K562 (cell line): ENCODE results near the gene TM9SF3. TPM values are rescaled to one million over a fixed set of nuclear protein-coding genes. Genes with fewer than 3 reads are reported as not detected.

Experiments
- ATAC-seq: fragments of 200-7000 bp; cut with Tn5 transposase; 3 replicates; pipeline ENCODE4 v1.9.1; 2020; ENCODE audit warnings: moderate library complexity
- BruUV-seq: library from RNA; stranded (reverse); fragments of 400-500 nt; replicated peaks from 2 replicates; lab custom pipeline; 2021; lab: Mats Ljungman, UMichigan
- CTCF ChIA-PET: fragments of 300-600 bp; formaldehyde crosslinking; extraction: SDS; loops from one replicate; lab custom pipeline; 2021; ENCODE audit warnings: low intra/inter-chr PET ratio; lab: Yijun Ruan, JAX
- POLR2A ChIA-PET: fragments of 300-600, 350-650 bp; sonication (Branson Sonifier 250); formaldehyde crosslinking; extraction: SDS; loops from one replicate; lab custom pipeline; 2021; ENCODE audit warnings: antibody characterized with exemption, inconsistent platforms; lab: Yijun Ruan, JAX
- DNase-seq, 4 experiments: peaks; one replicate each; pipeline versions ENCODE4 v3.0.0 to v3.0.0-alpha.2; 2011 to 2018; ENCODE audit warnings: low spot score in 3 of 4, mixed read lengths in 3 of 4; ENCODE audit errors: extremely low read depth in 1 of 4
- FAIRE-seq: peaks from 2 replicates; lab custom pipeline; 2011; peaks lifted over from hg19 to GRCh38; lab: Jason Lieb, UNC
- H2AFZ ChIP-seq: 2 replicates; pipeline ENCODE4 v1.6.0; 2011; ENCODE audit warnings: low read depth, low read length, control low read depth, inconsistent platforms
- H3K27ac ChIP-seq: fragments of 200-600 bp; 3 replicates; pipeline ENCODE4 v1.8.0; 2011; ENCODE audit warnings: low read depth, mild to moderate bottlenecking, control low read depth, inconsistent platforms, low read length, moderate library complexity, mixed read lengths; ENCODE audit errors: extremely low read depth
- H3K27me3 ChIP-seq, 2 experiments: fragments of 300-600 bp in 1 of 2; 2 replicates in 1 of 2; 3 replicates in 1 of 2; pipeline versions ENCODE4 v1.6.0 to v1.8.0; 2011; ENCODE audit warnings: inconsistent platforms in 2 of 2, low read length in 2 of 2, mild to moderate bottlenecking in 1 of 2, mixed read lengths in 1 of 2, moderate library complexity in 1 of 2; ENCODE audit not compliant: control insufficient read depth in 2 of 2, insufficient read depth in 2 of 2
- H3K36me3 ChIP-seq: fragments of 300-600 bp; 3 replicates; pipeline ENCODE4 v1.8.0; 2011; ENCODE audit warnings: mild to moderate bottlenecking, low read length, inconsistent platforms; ENCODE audit not compliant: control insufficient read depth, insufficient read depth
- H3K4me1 ChIP-seq, 2 experiments: fragments of 200-600 bp in 1 of 2; replicated peaks in 1 of 2; 2 replicates in 1 of 2; 3 replicates in 1 of 2; pipeline versions ENCODE4 v1.5.1 to v1.8.0; 2011; ENCODE audit warnings: inconsistent platforms in 2 of 2, low read length in 2 of 2, mild to moderate bottlenecking in 1 of 2, mixed read lengths in 1 of 2, moderate library complexity in 1 of 2; ENCODE audit not compliant: control insufficient read depth in 2 of 2, insufficient read depth in 2 of 2
- H3K4me2 ChIP-seq: 2 replicates; pipeline ENCODE4 v1.6.1; 2011; ENCODE audit warnings: low read length, control low read depth, inconsistent platforms, mixed read lengths; ENCODE audit not compliant: insufficient read depth
- H3K4me3 ChIP-seq: fragments of 200-600 bp; sonication (generic), shearing (Covaris generic); 2 replicates; pipeline ENCODE4 v1.5.1; 2016; ENCODE audit warnings: control low read depth, inconsistent platforms
- H3K79me2 ChIP-seq: fragments of 200-600 bp; 3 replicates; pipeline ENCODE4 v1.8.0; 2011; ENCODE audit warnings: low read length, inconsistent platforms; ENCODE audit not compliant: control insufficient read depth, insufficient read depth
- H3K9ac ChIP-seq, 2 experiments: 2 replicates each; pipeline versions ENCODE4 v1.6.0 to v1.6.1; 2011; ENCODE audit warnings: low read depth in 2 of 2, low read length in 2 of 2, control low read depth in 1 of 2, inconsistent platforms in 1 of 2, mild to moderate bottlenecking in 1 of 2, mixed read lengths in 1 of 2; ENCODE audit not compliant: insufficient read depth in 1 of 2
- H3K9me1 ChIP-seq: one replicate; pipeline ENCODE4 v1.6.0; 2011; ENCODE audit warnings: inconsistent platforms, mild to moderate bottlenecking, low read length, moderate library complexity; ENCODE audit not compliant: control insufficient read depth, insufficient read depth
- H3K9me3 ChIP-seq: replicated peaks from 2 replicates; pipeline ENCODE4 v1.5.1; 2011; ENCODE audit warnings: low read depth, low read length, inconsistent platforms; ENCODE audit not compliant: control insufficient read depth, insufficient read depth
- H4K20me1 ChIP-seq: replicated peaks from 2 replicates; pipeline ENCODE4 v1.6.1; 2011; ENCODE audit warnings: low read length, inconsistent platforms, mixed read lengths; ENCODE audit not compliant: control insufficient read depth, insufficient read depth
- ADNP ChIP-seq: fragments of 200-800 bp; sonication (Bioruptor generic); IDR thresholded peaks from 2 replicates; pipeline ENCODE4 v1.6.1; 2016; ENCODE audit warnings: missing genetic modification characterization, missing compliant biosample characterization
- DPF2 ChIP-seq: fragments of 450-650 bp; IDR thresholded peaks from 2 replicates; pipeline ENCODE4 v1.6.1; 2016
- JUND ChIP-seq, 2 experiments: IDR thresholded peaks; 2 replicates in 1 of 2; 3 replicates in 1 of 2; pipeline ENCODE4 v1.6.1; 2011; ENCODE audit warnings: borderline replicate concordance in 2 of 2, low read depth in 2 of 2, low read length in 2 of 2, improper control_type of control experiment in 1 of 2, missing biosample characterization in 1 of 2, missing genetic modification characterization in 1 of 2, missing genetic modification reagents in 1 of 2
- MLX ChIP-seq, 2 experiments: fragments of 450-650 bp in 1 of 2; sonication (generic) in 1 of 2; formaldehyde crosslinking; conservative IDR thresholded peaks; 2 replicates each; pipeline versions ENCODE4 v1.4.0 to v1.8.1; 2020 to 2022; ENCODE audit warnings: mild to moderate bottlenecking in 1 of 2, missing genetic modification reagents in 1 of 2
- SRSF3 ChIP-seq: fragments of 200-400 bp; formaldehyde crosslinking; IDR thresholded peaks from 2 replicates; pipeline ENCODE4 v1.6.1; 2016; ENCODE audit warnings: mild to moderate bottlenecking, low read length, moderate library complexity; ENCODE audit not compliant: insufficient read depth
- TAL1 ChIP-seq: fragments of 450-650 bp; IDR thresholded peaks from 2 replicates; pipeline ENCODE4 v1.6.1; 2016; ENCODE audit warnings: mild to moderate bottlenecking
- TCF3 ChIP-seq: sonication (generic); formaldehyde crosslinking; IDR thresholded peaks from 2 replicates; pipeline ENCODE4 v1.4.0; 2020; ENCODE audit warnings: mild to moderate bottlenecking, missing genetic modification reagents
- TEAD1 ChIP-seq, 2 experiments: fragments of 450-650 bp in 1 of 2; sonication (generic) in 1 of 2; formaldehyde crosslinking; IDR thresholded peaks; 2 replicates each; pipeline versions ENCODE4 v1.4.0 to v1.8.0; 2020 to 2022; ENCODE audit warnings: mild to moderate bottlenecking in 2 of 2, missing genetic modification reagents in 1 of 2
- TEAD4 ChIP-seq, 2 experiments: sonication (generic) in 1 of 2; formaldehyde crosslinking in 1 of 2; IDR thresholded peaks; 2 replicates each; pipeline versions ENCODE4 v1.6.1 to v1.8.0; 2012 to 2022; ENCODE audit warnings: borderline replicate concordance in 1 of 2, inconsistent platforms in 1 of 2, low read length in 1 of 2, mild to moderate bottlenecking in 1 of 2, missing genetic modification reagents in 1 of 2
- VEZF1 ChIP-seq: fragments of 200-800 bp; sonication (Bioruptor generic); IDR thresholded peaks from 2 replicates; pipeline ENCODE4 v1.6.1; 2017; ENCODE audit warnings: missing genetic modification characterization, missing compliant biosample characterization
- ZBTB17 ChIP-seq: fragments of 450-650 bp; formaldehyde crosslinking; IDR thresholded peaks from 2 replicates; pipeline ENCODE4 v1.4.0; 2020; ENCODE audit warnings: mild to moderate bottlenecking
- ZNF217 ChIP-seq: sonication (generic); formaldehyde crosslinking; IDR thresholded peaks from 2 replicates; pipeline ENCODE4 v1.8.0; 2022; ENCODE audit warnings: mild to moderate bottlenecking, missing genetic modification reagents
- ZNF512 ChIP-seq: IDR thresholded peaks from 2 replicates; pipeline ENCODE4 v1.6.1; 2016; ENCODE audit warnings: missing genetic modification characterization, missing compliant biosample characterization
- whole genome bisulfite sequencing: fragments of 100-300 bp; shearing (Covaris generic); methylation state at CpG from one replicate; pipeline ENCODE4 v1.1.6; 2016; ENCODE audit warnings: low coverage, mixed read lengths; ENCODE audit not compliant: insufficient coverage; ENCODE audit errors: missing lambda C conversion rate; 5-methylcytosine and 5-hydroxymethylcytosine counted together
- in situ Hi-C: fragments of 300-500 bp; cut with MboI; formaldehyde crosslinking; loops from 4 replicates; pipeline ENCODE4 v1.15.0; 2018; ENCODE audit warnings: inconsistent platforms, mixed read lengths
- intact Hi-C: fragments of 100-400 bp; cut with micrococcal nuclease; formaldehyde crosslinking; loops from 2 replicates; pipeline ENCODE4 v1.14.2; 2022
- polyA plus RNA-seq, 8 experiments: library from polyadenylated mRNA; depleted of rRNA in 4 of 8; stranded (reverse) in 5 of 8; unstranded in 3 of 8; fragments of >200 nt; fragmentation: Nextera tagmentation in 2 of 8; fragmentation: Illumina TruSeq in 1 of 8; extraction: Ambion mirVana in 2 of 8; extraction: Trizol in 1 of 8; gene quantifications; 2 replicates each; pipeline versions ENCODE4 v1.2.1 to v1.2.3, GENCODE V29; 2011 to 2014; ENCODE audit warnings: inconsistent platforms in 1 of 8, missing spikeins in 1 of 8
- total RNA-seq, 7 experiments: library from RNA; depleted of rRNA in 6 of 7; stranded (reverse); fragments of >200 nt in 6 of 7; fragmentation: Illumina TruSeq in 2 of 7; extraction: Trizol in 2 of 7; gene quantifications; 2 replicates each; pipeline versions ENCODE4 v1.2.1 to v1.2.3, GENCODE V29; 2011 to 2021; ENCODE audit warnings: low replicate concordance in 1 of 7

TM9SF3 gene
- total and polyA plus RNA-seq, 9 of the 15 experiments (the other 6 are each of a cell fraction or from before 2014, with no cell fraction given) = 16.1 to 63.1 (median 34.9) TPM

GRCh38 chr10:96596422-96597407 lies 9.9 kb upstream of the TM9SF3 start:
- no peak overlapping the region for H3K4me3 ChIP-seq
- FAIRE-seq = no peak
- H3K9ac ChIP-seq = peak overlapping the region in 1 of 2 experiments; percentile 14; a peak in 1 of 4 replicates
- peaks cover 6 to 13% of the 10 kb centered on the region in 2 experiments; a peak in 4 of 5 replicates for H3K4me1 ChIP-seq
- H3K4me2 ChIP-seq = peak overlapping the region; percentile 19; the same call in 1 of the 2 replicates
- CTCF ChIA-PET = no interaction called here
- intact Hi-C loops (no loop called here), in situ Hi-C loops (no loop called here)
- DNase-seq = no peak
- H3K27ac ChIP-seq = no peak overlapping the region
- H3K36me3 ChIP-seq = no peaks in the 10 kb centered on the region
- no peak overlapping the region for H2AFZ ChIP-seq
- no peaks in the 10 kb centered on the region for H4K20me1 ChIP-seq
- H3K27me3 ChIP-seq = no peaks in the 10 kb centered on the region
- H3K79me2 ChIP-seq = no peaks in the 10 kb centered on the region
- no peaks in the 10 kb centered on the region for H3K9me1 ChIP-seq
- no peak for ATAC-seq
- no peaks in the 10 kb centered on the region for H3K9me3 ChIP-seq
- POLR2A ChIA-PET = interaction anchor here (1.4 kb wide), 1 partner anchor 10 kb away, joined by 3 read pairs; the partner anchor contains the start of gene TM9SF3
- no TSS peak for BruUV-seq
- WGBS = 0% methylated on average over 1 of the region's 1 CpG
- 0 out of 2 replicates have a peak, but pooled peaks have one; percentile 9 for TF ChIP-seq TCF3 (CRISPR knock-in tag)
- TF ChIP-seq ADNP (tag) = peak; percentile 61; the same call in 1 of the 2 replicates
- TF ChIP-seq TEAD4 (IDR thresholded peaks at IDR 0.05; ENCODE audit: low read length) = peak; percentile 68
- no peak for TF ChIP-seq TEAD4 (CRISPR knock-in tag; IDR thresholded peaks at IDR 0.05; ENCODE audit: borderline replicate concordance)
- TF ChIP-seq MLX (CRISPR knock-in tag; conservative IDR thresholded peaks at IDR 0.05) = no peak
- TF ChIP-seq VEZF1 (CRISPR knock-in tag) = peak; percentile 28; the same call in 1 of the 2 replicates
- no peak for TF ChIP-seq JUND (IDR thresholded peaks at IDR 0.05; ENCODE audit: borderline replicate concordance, low read depth, low read length)
- peak; percentile 49; the same call in 1 of the 3 replicates for TF ChIP-seq JUND (tag; IDR thresholded peaks at IDR 0.05; ENCODE audit: borderline replicate concordance, low read depth, low read length)
- no peak for TF ChIP-seq SRSF3
- peak; percentile 75 for TF ChIP-seq ZNF512
- TF ChIP-seq TAL1 = peak; percentile 36; the same call in 1 of the 2 replicates
- no peak for TF ChIP-seq ZNF217 (CRISPR knock-in tag)
- peak; percentile 22; the same call in 1 of the 2 replicates for TF ChIP-seq DPF2
- TF ChIP-seq ZBTB17 (CRISPR knock-in tag) = no peak
- TF ChIP-seq TEAD1 (CRISPR knock-in tag; IDR thresholded peaks at IDR 0.05) = no peak
